Stimulated activated CD4-positive, alpha-beta T cell treated with anti-CD3 and anti-CD28 coated beads, Interleukin-1b, Interleukin-23, amount 100 ng/mL, for 24 hours (primary cell): ENCODE data around the gene HS3ST6.
"Not testable (repeated sequence)": the region's sequence is repeated elsewhere in the genome, so short reads cannot be mapped to it uniquely, and the experiment has no call there.

ENCODE experiments used
- DNase-seq, 4 experiments: peaks; one replicate each; pipeline ENCODE4 v3.0.0-alpha.2; 2020; ENCODE audit warnings: low read depth in 4 of 4, low spot score in 1 of 4

HS3ST6 gene

GRCh38 chr16:1929105-1929504, 10.9 kb upstream of the HS3ST6 start:
- DNase-seq: no peak

GRCh38 chr16:1926271-1926670, 8.1 kb upstream of the HS3ST6 start:
- no peak for DNase-seq

- DNase-seq: no peak
Measured at GRCh38 chr16:1924095-1924494, 5.9 kb upstream of the HS3ST6 start.

GRCh38 chr16:1923299-1924034, 5.3 kb upstream of the HS3ST6 start:
- DNase-seq: no peak

- no peak for DNase-seq
Measured at GRCh38 chr16:1922357-1922756, 4.1 kb upstream of the HS3ST6 start.

GRCh38 chr16:1920727-1921171, 2.5 kb upstream of the HS3ST6 start:
- no peak for DNase-seq

- not testable (repeated sequence) for DNase-seq
Measured at GRCh38 chr16:1920122-1920521, 1.9 kb upstream of the HS3ST6 start.

GRCh38 chr16:1919327-1919998, 1.2 kb upstream of the HS3ST6 start:
- DNase-seq: no peak

- DNase-seq: no peak
Measured at GRCh38 chr16:1917665-1918350, 407 bp downstream of the HS3ST6 start.

- DNase-seq: no peak
Measured at GRCh38 chr16:1917056-1917664, 1.1 kb downstream of the HS3ST6 start.

GRCh38 chr16:1916640-1916990, 1.6 kb downstream of the HS3ST6 start:
- DNase-seq: no peak

GRCh38 chr16:1915732-1916639, 2.2 kb downstream of the HS3ST6 start:
- DNase-seq: no peak

GRCh38 chr16:1914988-1915387, 3.2 kb downstream of the HS3ST6 start:
- no peak for DNase-seq

- no peak for DNase-seq
Measured at GRCh38 chr16:1914084-1914608, 4.1 kb downstream of the HS3ST6 start.

- DNase-seq: no peak
Measured at GRCh38 chr16:1913327-1914083, 4.7 kb downstream of the HS3ST6 start.

- DNase-seq: no peak
Measured at GRCh38 chr16:1912215-1912543, 6.0 kb downstream of the HS3ST6 start.

- DNase-seq: no peak
Measured at GRCh38 chr16:1911467-1912214, 6.6 kb downstream of the HS3ST6 start.

- DNase-seq: no peak
Measured at GRCh38 chr16:1909561-1910231, 8.5 kb downstream of the HS3ST6 start.

- no peak for DNase-seq
Measured at GRCh38 chr16:1908983-1909382, 9.2 kb downstream of the HS3ST6 start.
